MM.1S (cell line): Measurements from ENCODE around the gene SEC61A1.

ENCODE experiments used
- DNase-seq: peaks from one replicate; pipeline ENCODE4 v3.0.0-alpha.2; 2015
- H2AFZ ChIP-seq: fragments of 300-600 bp; sonication (generic); 2 replicates; pipeline ENCODE4 v1.6.0; 2016; ENCODE audit warnings: antibody characterized with exemption, low read length
- H3F3A ChIP-seq: fragments of 300-600 bp; sonication (generic); 2 replicates; pipeline ENCODE4 v1.6.1; 2016; ENCODE audit warnings: mild to moderate bottlenecking, antibody characterized with exemption, low read length, moderate library complexity, mixed read lengths; ENCODE audit not compliant: insufficient read depth
- H3K27ac ChIP-seq: fragments of 300-600 bp; sonication (generic); 2 replicates; pipeline ENCODE4 v1.5.1; 2016; ENCODE audit warnings: mild to moderate bottlenecking, low read length
- H3K27me3 ChIP-seq: fragments of 300-600 bp; sonication (generic); replicated peaks from 2 replicates; pipeline ENCODE4 v1.6.0; 2016; ENCODE audit warnings: low read length; ENCODE audit not compliant: insufficient read depth
- H3K36me3 ChIP-seq: fragments of 300-600 bp; sonication (generic); replicated peaks from 2 replicates; pipeline ENCODE4 v1.6.1; 2016; ENCODE audit warnings: mild to moderate bottlenecking, low read length, mixed read lengths; ENCODE audit not compliant: insufficient read depth
- H3K4me1 ChIP-seq: fragments of 300-600 bp; sonication (generic); 2 replicates; pipeline ENCODE4 v1.6.1; 2016; ENCODE audit warnings: low read length, mixed read lengths
- H3K4me2 ChIP-seq: fragments of 300-600 bp; sonication (generic); 2 replicates; pipeline ENCODE4 v1.6.0; 2016; ENCODE audit warnings: low read depth, low read length
- H3K4me3 ChIP-seq: fragments of 300-600 bp; sonication (generic); 2 replicates; pipeline ENCODE4 v1.5.1; 2016; ENCODE audit warnings: low read length, mixed read lengths
- H3K79me2 ChIP-seq: fragments of 300-600 bp; sonication (generic); 2 replicates; pipeline ENCODE4 v1.6.1; 2016; ENCODE audit warnings: mixed run types, low read length, mixed read lengths
- H3K9ac ChIP-seq: fragments of 300-600 bp; sonication (generic); 2 replicates; pipeline ENCODE4 v1.6.1; 2016; ENCODE audit warnings: low read length, mixed read lengths
- H3K9me2 ChIP-seq: fragments of 300-600 bp; sonication (generic); replicated peaks from 2 replicates; pipeline ENCODE4 v1.6.1; 2016; ENCODE audit warnings: mild to moderate bottlenecking, low read length, mixed read lengths; ENCODE audit not compliant: insufficient read depth
- H3K9me3 ChIP-seq: fragments of 300-600 bp; sonication (generic); replicated peaks from 2 replicates; pipeline ENCODE4 v1.6.1; 2016; ENCODE audit warnings: mild to moderate bottlenecking, low read length, mixed read lengths; ENCODE audit not compliant: insufficient read depth
- H4K20me1 ChIP-seq: fragments of 300-600 bp; sonication (generic); 2 replicates; pipeline ENCODE4 v1.6.1; 2016; ENCODE audit warnings: mild to moderate bottlenecking, low read length, moderate library complexity, mixed read lengths; ENCODE audit not compliant: insufficient read depth
- EZH2 ChIP-seq: fragments of 300-600 bp; sonication (generic); optimal IDR thresholded peaks from 2 replicates; pipeline ENCODE3; 2017; ENCODE audit warnings: low read depth, mild to moderate bottlenecking, antibody characterized with exemption, low read length, mixed read lengths
- EZH2phosphoT487 ChIP-seq: fragments of 300-600 bp; sonication (generic); IDR thresholded peaks from 2 replicates; pipeline ENCODE4 v1.6.1; 2018; ENCODE audit warnings: antibody characterized with exemption, low read length
- TF ChIP-seq, protein P1 (sequence below): fragments of 300-600 bp; sonication (generic); IDR thresholded peaks from 2 replicates; pipeline ENCODE4 v1.5.1; 2016; ENCODE audit warnings: antibody characterized with exemption, low read length, mixed read lengths

SEC61A1 gene

GRCh38 chr3:128040041-128040440 lies 12.2 kb upstream of the SEC61A1 start:
- H3K4me1 ChIP-seq = no peaks in the 10 kb centered on the region
- H3K27me3 ChIP-seq = no peaks in the 10 kb centered on the region
- no peak overlapping the region for H3K4me2 ChIP-seq
- no peak overlapping the region for H3K27ac ChIP-seq
- no peaks in the 10 kb centered on the region for H3K9me3 ChIP-seq
- no peaks in the 10 kb centered on the region for H3K9me2 ChIP-seq
- no peak overlapping the region for H2AFZ ChIP-seq
- DNase-seq = no peak
- H3K9ac ChIP-seq = no peak overlapping the region
- no peaks in the 10 kb centered on the region for H3K79me2 ChIP-seq
- no peaks in the 10 kb centered on the region for H3F3A ChIP-seq
- no peak overlapping the region for H3K4me3 ChIP-seq
- TF ChIP-seq EZH2phosphoT487 = no peak
- TF ChIP-seq EZH2 = no peak
- TF ChIP-seq, protein P1, sequence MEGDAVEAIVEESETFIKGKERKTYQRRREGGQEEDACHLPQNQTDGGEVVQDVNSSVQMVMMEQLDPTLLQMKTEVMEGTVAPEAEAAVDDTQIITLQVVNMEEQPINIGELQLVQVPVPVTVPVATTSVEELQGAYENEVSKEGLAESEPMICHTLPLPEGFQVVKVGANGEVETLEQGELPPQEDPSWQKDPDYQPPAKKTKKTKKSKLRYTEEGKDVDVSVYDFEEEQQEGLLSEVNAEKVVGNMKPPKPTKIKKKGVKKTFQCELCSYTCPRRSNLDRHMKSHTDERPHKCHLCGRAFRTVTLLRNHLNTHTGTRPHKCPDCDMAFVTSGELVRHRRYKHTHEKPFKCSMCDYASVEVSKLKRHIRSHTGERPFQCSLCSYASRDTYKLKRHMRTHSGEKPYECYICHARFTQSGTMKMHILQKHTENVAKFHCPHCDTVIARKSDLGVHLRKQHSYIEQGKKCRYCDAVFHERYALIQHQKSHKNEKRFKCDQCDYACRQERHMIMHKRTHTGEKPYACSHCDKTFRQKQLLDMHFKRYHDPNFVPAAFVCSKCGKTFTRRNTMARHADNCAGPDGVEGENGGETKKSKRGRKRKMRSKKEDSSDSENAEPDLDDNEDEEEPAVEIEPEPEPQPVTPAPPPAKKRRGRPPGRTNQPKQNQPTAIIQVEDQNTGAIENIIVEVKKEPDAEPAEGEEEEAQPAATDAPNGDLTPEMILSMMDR = no peak
- H3K36me3 ChIP-seq = no peaks in the 10 kb centered on the region
- H4K20me1 ChIP-seq = no peaks in the 10 kb centered on the region

GRCh38 chr3:128040660-128041059 lies 11.6 kb upstream of the SEC61A1 start:
- H3K27me3 ChIP-seq = no peaks in the 10 kb centered on the region
- no peaks in the 10 kb centered on the region for H4K20me1 ChIP-seq
- H3K9me3 ChIP-seq = no peaks in the 10 kb centered on the region
- H3K36me3 ChIP-seq = no peaks in the 10 kb centered on the region
- no peaks in the 10 kb centered on the region for H3F3A ChIP-seq
- no peak overlapping the region for H3K27ac ChIP-seq
- no peaks in the 10 kb centered on the region for H3K79me2 ChIP-seq
- no peak for DNase-seq
- H3K4me2 ChIP-seq = no peak overlapping the region
- no peak overlapping the region for H3K9ac ChIP-seq
- TF ChIP-seq, protein P1 = no peak
- TF ChIP-seq EZH2 (no peak), EZH2phosphoT487 (no peak)
- H3K4me1 ChIP-seq = no peaks in the 10 kb centered on the region
- H3K9me2 ChIP-seq = no peaks in the 10 kb centered on the region
- no peak overlapping the region for H3K4me3 ChIP-seq
- no peak overlapping the region for H2AFZ ChIP-seq

DNA sequence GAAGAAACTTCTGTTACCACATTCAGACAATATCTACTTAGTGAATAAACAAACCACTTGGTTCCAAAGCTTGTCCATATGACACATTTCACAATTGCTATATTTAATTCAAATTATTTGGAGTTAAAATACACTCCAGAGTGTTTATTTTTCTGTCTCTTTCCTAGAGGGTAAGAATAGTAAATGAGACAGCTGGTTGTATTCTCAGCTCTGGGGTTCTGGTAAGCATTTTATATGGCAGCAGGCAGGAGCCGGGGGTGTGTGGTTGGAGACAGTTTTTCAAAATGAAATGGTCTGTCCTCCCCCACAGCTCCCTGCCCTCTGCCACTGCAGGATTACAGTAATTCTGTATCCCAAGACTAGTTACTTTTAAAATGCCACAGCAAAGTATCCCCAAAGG lies 10.9 kb upstream of the SEC61A1 start:
- Histone ChIP-seq H3K9me3 (no peaks in the 10 kb centered on the region), H3K9ac (no peak overlapping the region), H3F3A (no peaks in the 10 kb centered on the region), H3K4me2 (no peak overlapping the region), H3K36me3 (no peaks in the 10 kb centered on the region), H3K27ac (no peak overlapping the region), H3K9me2 (no peaks in the 10 kb centered on the region), H3K4me3 (no peak overlapping the region), H3K79me2 (no peaks in the 10 kb centered on the region), H2AFZ (no peak overlapping the region), H3K27me3 (no peaks in the 10 kb centered on the region), H3K4me1 (no peaks in the 10 kb centered on the region), H4K20me1 (no peaks in the 10 kb centered on the region)
- DNase-seq = no peak
- no peak for TF ChIP-seq EZH2
- TF ChIP-seq EZH2phosphoT487 = no peak
- TF ChIP-seq, protein P1 = no peak
